Gastrocnemius medialis (tissue), 4 donors: Measurements from ENCODE around the gene CCL16.

Source experiments
- CTCF ChIP-seq, 5 experiments: fragments of 450-650 bp in 3 of 5; fragments of 200-600 bp in 2 of 5; sonication (generic) in 2 of 5; IDR thresholded peaks in 4 of 5; conservative IDR thresholded peaks in 1 of 5; 1 replicate in 4 of 5; 2 replicates in 1 of 5; pipeline ENCODE4 v1.5.1; 2016 to 2019; ENCODE audit warnings: antibody characterized with exemption in 5 of 5, mild to moderate bottlenecking in 3 of 5, moderate library complexity in 3 of 5
- POLR2A ChIP-seq, 2 donors: fragments of 450-650 bp; IDR thresholded peaks; one replicate each; pipeline ENCODE4 v1.6.1; 2017; ENCODE audit warnings: antibody characterized with exemption in 2 of 2, mild to moderate bottlenecking in 2 of 2, moderate library complexity in 2 of 2

- TF ChIP-seq CTCF (IDR thresholded peaks at IDR 0.05 in 4 of 5, conservative IDR thresholded peaks at IDR 0.05 in 1 of 5), result no peak
- TF ChIP-seq POLR2A (IDR thresholded peaks at IDR 0.05), result no peak
These were observed 8.8 kb downstream of the CCL16 start for GRCh38 chr17:35972535-35972934.
